ENCODE results near the gene HJURP.

HJURP gene

GRCh38 chr2:233844064-233844807, 10.1 kb downstream of the HJURP start:
- no peak for DNase-seq (ENCODE audit: low read depth in 1 of 2, low spot score in 1 of 2)

GRCh38 chr2:233841183-233841582, 13.2 kb downstream of the HJURP start:
- H3K27me3 ChIP-seq (ENCODE audit: insufficient read depth, poor library complexity, severe bottlenecking): no peaks in the 10 kb centered on the region
- TF ChIP-seq POLR2AphosphoS5 (IDR thresholded peaks at IDR 0.05; ENCODE audit: low read depth) (no peak), SPI1 (IDR thresholded peaks at IDR 0.05; ENCODE audit: borderline replicate concordance, low read depth) (no peak), REST (IDR thresholded peaks at IDR 0.05; ENCODE audit: insufficient replicate concordance, low read depth) (no peak), CTCF (IDR thresholded peaks at IDR 0.05; ENCODE audit: insufficient read depth, low read length) (no peak), GABPA (IDR thresholded peaks at IDR 0.05; ENCODE audit: low read depth) (no peak)
- no peak overlapping the region for H3K4me3 ChIP-seq (replicated peaks; ENCODE audit: insufficient read depth, low read length)
- no peak for DNase-seq (ENCODE audit: low read depth in 1 of 2, low spot score in 1 of 2)
- no peak overlapping the region for H3K27ac ChIP-seq (replicated peaks)

More at GRCh38 chr2:233844064-233844807, 10.1 kb downstream of the HJURP start:
- no peak overlapping the region for H3K4me3 ChIP-seq (replicated peaks; ENCODE audit: insufficient read depth, low read length)
- no peak for TF ChIP-seq CTCF (IDR thresholded peaks at IDR 0.05; ENCODE audit: insufficient read depth, low read length)
- no peak for TF ChIP-seq POLR2AphosphoS5 (IDR thresholded peaks at IDR 0.05; ENCODE audit: low read depth)
- TF ChIP-seq SPI1 (IDR thresholded peaks at IDR 0.05; ENCODE audit: borderline replicate concordance, low read depth): no peak
- no peak for TF ChIP-seq REST (IDR thresholded peaks at IDR 0.05; ENCODE audit: insufficient replicate concordance, low read depth)
- TF ChIP-seq GABPA (IDR thresholded peaks at IDR 0.05; ENCODE audit: low read depth): no peak
- no peak overlapping the region for H3K27ac ChIP-seq (replicated peaks)
- no peaks in the 10 kb centered on the region for H3K27me3 ChIP-seq (ENCODE audit: insufficient read depth, poor library complexity, severe bottlenecking)

- no peak for DNase-seq (ENCODE audit: low read depth in 1 of 2, low spot score in 1 of 2)
- H3K4me3 ChIP-seq (replicated peaks; ENCODE audit: insufficient read depth, low read length): no peak overlapping the region
- TF ChIP-seq SPI1 (IDR thresholded peaks at IDR 0.05; ENCODE audit: borderline replicate concordance, low read depth) (no peak), CTCF (IDR thresholded peaks at IDR 0.05; ENCODE audit: insufficient read depth, low read length) (no peak), POLR2AphosphoS5 (IDR thresholded peaks at IDR 0.05; ENCODE audit: low read depth) (no peak), GABPA (IDR thresholded peaks at IDR 0.05; ENCODE audit: low read depth) (no peak), REST (IDR thresholded peaks at IDR 0.05; ENCODE audit: insufficient replicate concordance, low read depth) (no peak)
- no peaks in the 10 kb centered on the region for H3K27me3 ChIP-seq (ENCODE audit: insufficient read depth, poor library complexity, severe bottlenecking)
- no peak overlapping the region for H3K27ac ChIP-seq (replicated peaks)
Observed at GRCh38 chr2:233840520-233840919, 13.8 kb downstream of the HJURP start.
